KBM-7 (cell line): ENCODE results near the gene CCL11.
"Not testable (repeated sequence)": the region's sequence is repeated elsewhere in the genome, so short reads cannot be mapped to it uniquely, and the experiment has no call there.

ENCODE experiments used
- DNase-seq: peaks from one replicate; pipeline ENCODE4 v3.0.0-alpha.2; 2015
- in situ Hi-C: fragments of 300-500 bp; cut with MboI; formaldehyde crosslinking; loops from 2 replicates; pipeline ENCODE4 v1.14.3; 2020; ENCODE audit warnings: low sequenced_read_pairs, low pct_unique_long_range_greater_than_20kb, mixed read lengths

CCL11 gene

GRCh38 chr17:34302636-34303035 lies 17.1 kb downstream of the CCL11 start:
- in situ Hi-C loops, result no loop called here
- DNase-seq, result no peak

GRCh38 chr17:34303606-34304005 lies 18.1 kb downstream of the CCL11 start:
- in situ Hi-C loops, result no loop called here
- no peak for DNase-seq

GRCh38 chr17:34305061-34305460 lies 19.5 kb downstream of the CCL11 start:
- in situ Hi-C loops, result no loop called here
- DNase-seq, result no peak

- in situ Hi-C loops, result no loop called here
Observed at GRCh38 chr17:34305606-34306005, 20.1 kb downstream of the CCL11 start.

GRCh38 chr17:34306466-34306865 lies 20.9 kb downstream of the CCL11 start:
- in situ Hi-C loops, result no loop called here
- DNase-seq, result peak; percentile 10

More at GRCh38 chr17:34305606-34306005, 20.1 kb downstream of the CCL11 start:
- no peak for DNase-seq

- no peak for DNase-seq
- in situ Hi-C loops, result no loop called here
Observed at GRCh38 chr17:34307110-34307509, 21.6 kb downstream of the CCL11 start.

- in situ Hi-C loops, result no loop called here
- DNase-seq, result no peak
Observed at GRCh38 chr17:34308371-34308770, 22.8 kb downstream of the CCL11 start.

- in situ Hi-C loops, result no loop called here
- DNase-seq, result no peak
Observed at GRCh38 chr17:34311291-34311690, 25.7 kb downstream of the CCL11 start.

GRCh38 chr17:34312080-34312479 lies 26.5 kb downstream of the CCL11 start:
- no peak for DNase-seq
- in situ Hi-C loops, result no loop called here

- DNase-seq, result no peak
- in situ Hi-C loops, result no loop called here
Observed at GRCh38 chr17:34313164-34313563, 27.6 kb downstream of the CCL11 start.

- DNase-seq, result no peak
- in situ Hi-C loops, result no loop called here
Observed at GRCh38 chr17:34314279-34314678, 28.7 kb downstream of the CCL11 start.

GRCh38 chr17:34318474-34318873 lies 32.9 kb downstream of the CCL11 start:
- DNase-seq, result peak; percentile 16
- in situ Hi-C loops, result no loop called here

- in situ Hi-C loops, result no loop called here
- no peak for DNase-seq
Observed at GRCh38 chr17:34319039-34319483, 33.5 kb downstream of the CCL11 start, which contains the start of gene CCL8. Gene CCL8, plus strand, starts transcription at chr17:34319435. Its CDS starts 67 bp downstream, at chr17:34319502.

GRCh38 chr17:34321964-34322363 lies 36.4 kb downstream of the CCL11 start:
- in situ Hi-C loops, result no loop called here
- no peak for DNase-seq

GRCh38 chr17:34327580-34327979 lies 42.0 kb downstream of the CCL11 start:
- DNase-seq, in situ Hi-C loops: not testable (repeated sequence)

GRCh38 chr17:34337701-34338100 lies 52.2 kb downstream of the CCL11 start:
- in situ Hi-C loops, result no loop called here
- no peak for DNase-seq
